ENCODE measurements around the gene RHOT2. TPM values are rescaled to one million over a fixed set of nuclear protein-coding genes. Genes with fewer than 3 reads are reported as not detected.
A peak's percentile ranks its signal among the peaks of the same experiment; 100 is the strongest.

Gene RHOT2
- total RNA-seq (100 to 1,000 TPM in 1 of 7 donors, 10 to 100 TPM in 6; 44.6 to 100 (median 80.6) TPM), polyA plus RNA-seq (10 to 100 TPM; 11.6 to 96.6 TPM)
- long read RNA-seq, donor 1, transcript RHOT2-201 (19 exons, 2,539 nt), result major isoform, 49 of 399 reads
- long read RNA-seq, donor 1, partial matches to known transcripts, result 59 of 399 reads
- long read RNA-seq, donor 1, other reads (novel, unspliced or antisense), result 286 of 399 reads
- long read RNA-seq, donor 2, transcript RHOT2-201 (19 exons, 2,539 nt), result major isoform, 5 of 8 reads
- long read RNA-seq, donor 2, partial matches to known transcripts, result 0 of 8 reads
- long read RNA-seq, donor 2, other reads (novel, unspliced or antisense), result 0 of 8 reads
- long read RNA-seq, donor 3, transcript RHOT2-201 (19 exons, 2,539 nt), result major isoform, 41 of 305 reads
- long read RNA-seq, donor 3, partial matches to known transcripts, result 62 of 305 reads
- long read RNA-seq, donor 3, other reads (novel, unspliced or antisense), result 202 of 305 reads

DNA sequence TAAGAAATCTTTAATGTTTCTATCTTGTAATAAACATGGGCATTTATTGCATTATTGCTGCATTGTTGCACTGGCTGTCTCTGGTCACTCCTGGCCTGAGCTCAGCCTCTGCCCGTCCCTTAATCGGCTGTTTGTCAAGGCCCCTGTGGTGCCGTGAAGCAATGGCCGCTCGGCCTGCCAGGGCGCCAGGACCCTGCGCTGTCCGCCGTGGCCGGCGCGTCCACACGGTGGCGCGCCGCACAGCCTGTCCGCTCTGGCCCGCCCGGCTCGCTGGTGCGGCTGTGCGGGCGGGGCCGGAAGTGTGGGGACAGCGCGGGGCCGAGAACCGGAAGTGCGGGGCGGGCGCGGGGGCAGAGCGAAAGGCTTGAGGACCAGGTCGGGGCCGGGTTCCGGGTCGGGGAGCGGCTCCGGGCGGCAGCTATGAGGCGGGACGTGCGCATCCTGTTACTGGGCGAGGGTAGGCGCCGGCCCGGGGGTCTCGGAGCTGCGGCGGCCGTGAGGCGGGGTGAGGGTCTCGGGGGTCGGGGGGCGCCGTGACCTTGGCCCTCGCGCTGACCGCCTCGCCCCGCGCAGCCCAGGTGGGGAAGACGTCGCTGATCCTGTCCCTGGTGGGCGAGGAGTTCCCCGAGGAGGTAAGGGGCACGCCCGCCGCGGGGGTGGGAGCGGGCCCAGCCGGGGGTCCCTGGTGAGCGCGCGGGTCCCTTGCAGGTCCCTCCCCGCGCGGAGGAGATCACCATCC lies at the start of gene RHOT2:
RHOT2 (plus strand) TSS at position 353 of the 739 bp plus-strand sequence; CDS start at position 421, 68 bp downstream.
- TF ChIP-seq POLR2A (IDR thresholded peaks at IDR 0.05), result peak; percentile 60
- TF ChIP-seq, protein P1, sequence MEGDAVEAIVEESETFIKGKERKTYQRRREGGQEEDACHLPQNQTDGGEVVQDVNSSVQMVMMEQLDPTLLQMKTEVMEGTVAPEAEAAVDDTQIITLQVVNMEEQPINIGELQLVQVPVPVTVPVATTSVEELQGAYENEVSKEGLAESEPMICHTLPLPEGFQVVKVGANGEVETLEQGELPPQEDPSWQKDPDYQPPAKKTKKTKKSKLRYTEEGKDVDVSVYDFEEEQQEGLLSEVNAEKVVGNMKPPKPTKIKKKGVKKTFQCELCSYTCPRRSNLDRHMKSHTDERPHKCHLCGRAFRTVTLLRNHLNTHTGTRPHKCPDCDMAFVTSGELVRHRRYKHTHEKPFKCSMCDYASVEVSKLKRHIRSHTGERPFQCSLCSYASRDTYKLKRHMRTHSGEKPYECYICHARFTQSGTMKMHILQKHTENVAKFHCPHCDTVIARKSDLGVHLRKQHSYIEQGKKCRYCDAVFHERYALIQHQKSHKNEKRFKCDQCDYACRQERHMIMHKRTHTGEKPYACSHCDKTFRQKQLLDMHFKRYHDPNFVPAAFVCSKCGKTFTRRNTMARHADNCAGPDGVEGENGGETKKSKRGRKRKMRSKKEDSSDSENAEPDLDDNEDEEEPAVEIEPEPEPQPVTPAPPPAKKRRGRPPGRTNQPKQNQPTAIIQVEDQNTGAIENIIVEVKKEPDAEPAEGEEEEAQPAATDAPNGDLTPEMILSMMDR (IDR thresholded peaks at IDR 0.05), result peak; percentile 93 to 97 (median 97)
- no peak for TF ChIP-seq EP300 (IDR thresholded peaks at IDR 0.05)
- no peaks in the 10 kb centered on the region for H3K9me3 ChIP-seq
- H3K27ac ChIP-seq, result peak within 1 kb of the TSS; percentile 58 to 67
- H3K4me3 ChIP-seq, result peak within 1 kb of the TSS; percentile 74
- intact Hi-C loops (cut with DNase I), result loop anchor here in 3 of 4 donors (5.0 to 10.0 kb wide), 3 partner anchors 101 to 283 kb away; partner anchors contain the start of genes NHLRC4 (in 1 of the 3), PGAP6 (in 1 of the 3) and PIGQ (in 1 of the 3)
- H3K27me3 ChIP-seq, result no peaks in the 10 kb centered on the region
- 1% methylated on average over 57 to 78 of the region's 78 CpGs for WGBS, 3 donors
- no peaks in the 10 kb centered on the region for H3K36me3 ChIP-seq
- peaks cover 12% of the 10 kb centered on the region for H3K4me1 ChIP-seq (ENCODE audit: insufficient read depth)
- peak; percentile 91 to 96 (median 94) for DNase-seq

- Histone ChIP-seq H3K9me3 (no peaks in the 10 kb centered on the region), H3K4me1 (ENCODE audit: insufficient read depth) (peaks cover 2% of the 10 kb centered on the region), H3K27ac (no peak overlapping the region), H3K27me3 (no peaks in the 10 kb centered on the region), H3K36me3 (no peaks in the 10 kb centered on the region), H3K4me3 (no peak overlapping the region)
- intact Hi-C loops (cut with DNase I), result no loop called here
- TF ChIP-seq POLR2A (IDR thresholded peaks at IDR 0.05) (no peak), EP300 (IDR thresholded peaks at IDR 0.05) (no peak)
- TF ChIP-seq, protein P1 (IDR thresholded peaks at IDR 0.05), result no peak
- WGBS, 3 donors, result 88 to 91% (median 89%) methylated on average over 20 of the region's 20 CpGs
- no peak for DNase-seq
These were observed 48.3 kb upstream of the RHOT2 start for GRCh38 chr16:619476-620100.

- TF ChIP-seq EP300 (IDR thresholded peaks at IDR 0.05), result no peak
- TF ChIP-seq, protein P1 (IDR thresholded peaks at IDR 0.05), result no peak
- TF ChIP-seq POLR2A (IDR thresholded peaks at IDR 0.05), result no peak
- no peak overlapping the region for H3K27ac ChIP-seq
- H3K4me3 ChIP-seq, result no peak overlapping the region
- 48 to 66% (median 65%) methylated on average over 24 to 41 of the region's 41 CpGs for WGBS, 3 donors
- H3K4me1 ChIP-seq (ENCODE audit: insufficient read depth), result peaks cover 2% of the 10 kb centered on the region
- intact Hi-C loops (cut with DNase I), result no loop called here
- H3K9me3 ChIP-seq, result no peaks in the 10 kb centered on the region
- no peaks in the 10 kb centered on the region for H3K27me3 ChIP-seq
- DNase-seq, result no peak
- no peaks in the 10 kb centered on the region for H3K36me3 ChIP-seq
These were observed 47.0 kb upstream of the RHOT2 start for GRCh38 chr16:620700-621525.
